ENCODE results near the gene SHISA9.

Gene SHISA9

GRCh38 chr16:12951976-12952375 is 50.6 kb downstream of the SHISA9 start:
- DNase-seq (ENCODE audit: low read depth in 2 of 2) = no peak

- no peak for DNase-seq (ENCODE audit: low read depth in 2 of 2)
Observed at GRCh38 chr16:12958366-12958765, 57.0 kb downstream of the SHISA9 start.

DNA sequence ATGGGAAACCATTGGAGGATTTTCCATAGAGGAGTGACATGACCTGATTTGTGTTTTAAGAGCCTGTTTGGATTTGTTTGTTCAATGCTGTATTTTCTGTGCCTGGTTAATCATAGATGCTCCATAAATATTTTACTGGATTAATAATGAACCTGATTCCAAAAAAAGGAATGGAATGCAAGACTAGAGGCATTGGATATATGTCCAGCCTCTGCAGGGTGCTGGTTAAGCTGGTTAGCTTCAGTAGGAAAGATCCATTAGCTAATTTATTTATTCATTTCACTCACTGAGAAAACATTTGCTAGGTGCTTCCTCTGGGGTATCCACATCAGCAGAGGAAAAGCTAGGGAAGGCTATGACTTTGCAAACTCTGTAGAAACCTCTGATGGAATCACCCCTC is 57.7 kb downstream of the SHISA9 start:
- DNase-seq (ENCODE audit: low read depth in 2 of 2) = no peak

DNA sequence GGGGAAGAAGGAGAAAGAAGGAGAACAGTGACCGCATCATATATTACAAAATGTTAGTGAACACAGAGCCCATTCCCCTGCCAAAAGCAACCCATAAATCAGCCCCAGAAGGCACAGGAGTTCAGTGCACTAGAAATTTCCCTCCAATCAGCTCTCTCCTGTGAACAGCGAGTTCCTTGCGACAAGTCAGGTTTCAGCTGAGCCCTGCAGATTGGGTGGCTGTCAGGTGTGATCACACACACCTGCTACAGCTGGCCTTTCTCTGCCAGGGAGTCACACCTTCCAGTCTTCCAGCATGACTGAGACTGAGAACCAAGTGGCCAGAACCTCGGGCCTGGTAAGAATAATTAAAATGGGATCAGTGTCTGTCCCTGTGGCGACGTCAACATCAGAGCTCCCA is 60.2 kb downstream of the SHISA9 start:
- no peak for DNase-seq (ENCODE audit: low read depth in 2 of 2)

GRCh38 chr16:12964461-12964860 is 63.1 kb downstream of the SHISA9 start:
- DNase-seq (ENCODE audit: low read depth in 2 of 2) = no peak

GRCh38 chr16:12965274-12965804 is 63.9 kb downstream of the SHISA9 start:
- no peak for DNase-seq (ENCODE audit: low read depth in 2 of 2)

- no peak for DNase-seq (ENCODE audit: low read depth in 2 of 2)
Observed at GRCh38 chr16:12971241-12971640, 69.8 kb downstream of the SHISA9 start.

- no peak for DNase-seq (ENCODE audit: low read depth in 2 of 2)
Observed at GRCh38 chr16:12972246-12972645, 70.8 kb downstream of the SHISA9 start.

DNA sequence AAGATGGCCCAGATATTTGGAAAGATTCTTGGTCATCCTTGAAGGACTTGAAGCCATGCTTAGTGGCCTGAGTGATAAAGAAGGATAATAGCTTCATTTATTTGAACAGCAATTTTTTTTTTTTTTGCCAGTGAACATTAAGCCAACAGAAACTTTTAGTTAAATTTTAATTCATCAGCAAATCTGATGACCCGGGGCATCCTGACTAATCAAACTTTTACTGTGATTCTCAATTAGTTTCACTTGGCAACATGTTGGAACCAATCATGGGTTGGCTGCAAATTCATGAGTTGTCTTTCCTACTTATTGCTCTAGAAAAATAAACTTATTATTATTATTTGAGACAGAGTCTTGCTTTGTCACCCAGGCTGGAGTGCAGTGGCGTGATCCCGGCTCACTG is 74.4 kb downstream of the SHISA9 start:
- no peak for DNase-seq (ENCODE audit: low read depth in 2 of 2)

DNA sequence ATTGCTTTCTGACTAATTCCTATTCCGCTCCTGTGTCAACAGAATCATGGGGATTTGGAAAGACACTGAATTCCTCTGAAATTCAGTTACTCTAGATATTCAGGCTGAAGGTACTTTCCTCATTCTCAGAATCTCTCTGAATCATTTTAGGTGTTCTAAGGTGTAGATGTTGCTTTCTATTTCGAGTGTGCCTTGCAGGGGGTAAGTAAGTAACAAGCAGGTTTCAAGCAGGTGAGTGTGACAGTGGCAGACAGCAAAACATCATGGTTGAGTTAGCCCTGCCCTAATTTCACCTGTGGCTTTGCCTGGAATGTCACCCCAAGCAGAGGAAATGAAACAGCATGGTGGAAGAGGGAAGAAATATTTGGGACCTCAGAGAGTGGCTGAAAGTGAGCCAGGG is 75.1 kb downstream of the SHISA9 start:
- DNase-seq (ENCODE audit: low read depth in 2 of 2) = no peak

- no peak for DNase-seq (ENCODE audit: low read depth in 2 of 2)
Observed at GRCh38 chr16:12976936-12977335, 75.5 kb downstream of the SHISA9 start.

GRCh38 chr16:12985516-12985915 is 84.1 kb downstream of the SHISA9 start:
- DNase-seq (ENCODE audit: low read depth in 2 of 2) = no peak

DNA sequence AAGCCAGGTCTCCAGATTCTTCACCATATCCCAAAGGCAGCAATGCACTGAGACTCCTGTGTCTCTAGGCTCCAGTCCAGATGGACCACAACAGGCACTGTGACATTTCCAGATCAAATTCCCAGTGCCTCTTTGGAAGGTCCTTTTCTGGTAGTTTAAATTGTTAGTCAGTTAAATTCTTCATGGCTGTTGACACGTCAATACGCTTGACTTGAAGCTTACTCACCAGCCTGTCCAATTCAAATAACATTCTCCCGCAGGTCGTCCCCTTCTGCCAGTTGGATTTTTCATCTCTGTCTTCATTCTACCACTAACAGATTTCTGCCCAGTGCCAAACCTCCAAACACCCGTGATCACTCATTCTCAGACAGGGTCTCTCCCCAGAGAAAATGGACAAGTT is 86.7 kb downstream of the SHISA9 start:
- no peak for DNase-seq (ENCODE audit: low read depth in 2 of 2)

DNA sequence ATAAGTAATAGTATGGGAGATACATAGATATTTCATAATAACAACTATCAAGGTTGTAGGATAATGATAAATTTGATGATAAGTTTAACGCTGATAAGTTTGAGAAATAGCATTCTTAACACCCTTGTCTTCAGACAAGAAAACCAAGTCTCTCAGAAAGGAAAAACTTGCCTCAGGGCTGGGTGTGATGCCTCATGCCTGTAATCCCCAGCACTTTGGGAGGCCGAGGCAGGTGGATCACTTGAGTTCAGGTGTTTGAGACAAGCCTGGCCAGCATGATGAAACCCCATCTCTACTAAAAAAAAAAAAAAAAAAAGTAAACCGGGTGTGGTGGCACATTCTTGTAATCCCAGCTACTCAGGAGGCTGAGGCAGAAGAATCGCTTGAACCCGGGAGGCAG is 90.7 kb downstream of the SHISA9 start:
- DNase-seq (ENCODE audit: low read depth in 2 of 2) = no peak

DNA sequence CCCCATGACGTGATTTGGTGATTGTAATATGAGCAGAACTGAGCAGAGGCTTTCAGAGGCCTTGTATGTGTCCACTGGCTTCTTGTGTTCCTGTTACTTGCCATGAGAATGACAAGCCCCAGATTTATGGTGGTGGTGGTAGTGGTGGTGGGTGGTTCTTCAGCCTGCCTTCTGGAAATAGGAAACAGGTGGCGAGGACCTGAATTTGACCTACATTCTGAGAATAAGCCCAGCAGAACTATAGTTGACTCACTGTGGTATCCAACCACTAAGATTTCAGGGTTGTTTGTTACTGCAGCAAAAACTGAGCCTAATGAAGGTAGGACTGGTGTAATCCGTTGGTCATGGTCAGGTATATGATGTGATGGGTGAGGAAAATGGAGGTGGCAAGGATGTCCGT is 93.0 kb downstream of the SHISA9 start:
- DNase-seq (ENCODE audit: low read depth in 2 of 2) = no peak

DNA sequence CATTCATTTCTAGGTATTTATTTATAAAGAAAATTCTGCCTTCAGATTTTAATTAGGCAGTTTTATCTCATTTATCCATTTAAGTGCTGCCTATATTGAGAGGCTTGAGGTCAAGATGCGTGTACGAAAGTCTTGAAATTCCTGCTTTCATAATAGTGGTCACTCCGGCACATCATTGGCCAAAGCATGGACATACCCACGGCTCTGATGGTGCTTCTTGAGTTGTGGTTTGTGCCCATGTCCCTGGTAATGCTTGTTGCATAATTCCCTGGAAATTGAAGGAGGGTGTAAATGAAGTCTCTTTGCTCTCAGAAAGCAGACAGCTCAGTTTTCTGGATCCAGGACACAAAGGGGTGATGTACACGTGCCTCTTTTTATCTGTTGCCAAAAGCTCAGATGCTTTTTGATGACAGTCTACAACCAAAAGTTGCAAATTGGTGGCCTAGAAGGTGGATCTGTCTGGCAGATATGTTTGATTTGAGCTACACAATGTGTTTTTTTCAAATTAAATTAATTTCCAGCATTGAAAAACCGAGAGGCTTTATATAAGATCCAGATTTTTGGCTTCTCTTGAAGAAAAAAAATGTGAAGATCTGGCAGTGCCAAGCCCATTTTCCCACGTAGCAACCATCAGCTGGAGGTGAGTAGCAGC is 94.4 kb downstream of the SHISA9 start:
- DNase-seq (ENCODE audit: low read depth in 2 of 2) = no peak

DNA sequence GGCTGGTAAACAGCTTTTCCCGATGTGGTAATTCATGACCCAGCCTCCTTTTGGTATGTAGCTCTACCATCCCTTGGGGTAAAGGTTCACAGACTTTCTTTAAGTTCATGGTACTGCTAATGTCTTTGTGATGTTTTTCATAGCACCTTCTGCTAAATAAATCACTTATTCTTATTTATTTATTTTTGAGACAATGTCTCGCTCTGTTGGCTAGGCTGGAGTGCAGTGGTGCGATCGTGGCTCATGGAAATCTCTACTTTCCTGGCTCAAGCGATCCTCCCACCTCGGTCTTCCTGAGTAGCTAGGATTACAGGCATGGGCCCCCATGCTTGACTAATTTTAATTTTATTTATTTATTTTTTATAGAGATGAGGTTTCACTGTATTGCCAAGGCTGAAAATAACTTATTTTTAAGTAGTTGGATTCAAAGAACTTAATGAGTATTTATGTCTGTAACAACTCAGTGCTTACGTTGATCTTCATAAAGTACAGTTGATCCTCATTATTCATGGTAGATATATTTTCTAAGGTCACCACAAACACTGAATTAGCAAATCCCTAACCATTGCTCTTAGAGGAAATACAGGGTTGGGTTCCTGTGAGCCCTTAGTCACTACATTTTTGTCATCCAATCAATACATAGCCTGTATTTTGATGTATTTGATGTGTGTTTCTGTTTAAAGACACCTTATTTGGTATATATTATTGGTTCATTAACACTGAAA is 97.1 kb downstream of the SHISA9 start:
- no peak for DNase-seq (ENCODE audit: low read depth in 2 of 2)

GRCh38 chr16:12999368-12999767 is 98.0 kb downstream of the SHISA9 start:
- DNase-seq (ENCODE audit: low read depth in 2 of 2) = no peak

- DNase-seq (ENCODE audit: low read depth in 2 of 2) = no peak
Observed at GRCh38 chr16:13005721-13006247, 104.4 kb downstream of the SHISA9 start.

- no peak for DNase-seq (ENCODE audit: low read depth in 2 of 2)
Observed at GRCh38 chr16:13012601-13013000, 111.2 kb downstream of the SHISA9 start.

DNA sequence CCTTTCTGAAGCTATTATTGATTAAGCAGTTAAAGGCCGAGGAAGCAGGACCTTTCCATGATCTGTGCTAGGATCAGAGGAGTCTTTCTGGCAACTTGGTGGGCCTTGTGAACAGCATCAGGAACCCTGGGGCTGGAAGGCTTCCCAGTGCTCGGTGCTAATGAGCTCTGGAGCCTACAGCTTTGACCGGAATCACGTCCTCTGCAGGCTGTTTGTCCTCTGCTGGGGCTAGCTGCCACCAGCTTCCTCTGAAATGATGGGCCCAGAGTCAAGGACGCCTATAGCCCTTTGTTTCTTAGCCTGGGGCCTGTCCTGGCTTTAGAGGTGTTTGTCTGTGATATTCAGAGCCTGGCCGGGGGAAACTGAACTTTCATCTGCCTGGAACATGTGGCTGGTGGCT is 111.6 kb downstream of the SHISA9 start:
- DNase-seq (ENCODE audit: low read depth in 2 of 2) = no peak

DNA sequence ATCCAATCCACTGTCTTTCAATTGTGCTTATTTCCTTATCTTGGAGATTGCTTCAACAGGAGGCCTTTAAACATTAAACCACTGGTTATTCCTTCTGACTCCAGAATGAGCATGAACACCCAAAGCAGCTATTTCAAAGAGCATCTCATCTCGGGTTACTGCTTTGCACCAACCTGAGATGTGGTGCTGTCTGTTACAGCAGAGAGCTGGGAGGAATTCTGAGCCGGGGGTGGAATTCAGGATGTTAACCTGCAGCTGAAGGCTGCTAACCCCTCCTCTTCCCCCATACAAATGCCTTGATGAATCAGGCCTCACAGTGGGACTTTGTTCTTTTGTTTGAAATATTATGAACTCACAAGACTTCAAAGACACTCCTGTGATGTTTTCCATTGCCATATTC is 113.1 kb downstream of the SHISA9 start:
- DNase-seq (ENCODE audit: low read depth in 2 of 2) = no peak

- DNase-seq (ENCODE audit: low read depth in 2 of 2) = no peak
Observed at GRCh38 chr16:13018026-13018425, 116.6 kb downstream of the SHISA9 start.
